HepG2 (cell line): ENCODE results near the gene SLC22A31. TPM values are rescaled to one million over a fixed set of nuclear protein-coding genes. Genes with fewer than 3 reads are reported as not detected.

Source experiments
- CCAR2 ChIP-seq: fragments of 200-400 bp; formaldehyde crosslinking; optimal IDR thresholded peaks from 2 replicates; pipeline ENCODE3; 2018; ENCODE audit warnings: low read depth, mild to moderate bottlenecking, low read length, moderate library complexity
- EHMT2 ChIP-seq: fragments of 200-600 bp; sonication (generic); IDR thresholded peaks from 2 replicates; pipeline ENCODE4 v1.7.0; 2017; ENCODE audit warnings: antibody characterized with exemption, low read depth, low read length, borderline replicate concordance
- HNRNPLL ChIP-seq: fragments of 200-400 bp; formaldehyde crosslinking; IDR thresholded peaks from 2 replicates; pipeline ENCODE4 v1.6.1; 2017; ENCODE audit warnings: mild to moderate bottlenecking, low read depth, low read length; ENCODE audit not compliant: poor library complexity, severe bottlenecking
- HOXA9 ChIP-seq: sonication (generic); formaldehyde crosslinking; IDR thresholded peaks from 2 replicates; pipeline ENCODE4 v1.8.1; 2022; ENCODE audit warnings: missing genetic modification reagents, mild to moderate bottlenecking, moderate library complexity, borderline replicate concordance
- KDM2A ChIP-seq: sonication (generic); formaldehyde crosslinking; IDR thresholded peaks from 2 replicates; pipeline ENCODE4 v1.4.0; 2020; ENCODE audit warnings: low read depth, missing genetic modification reagents, borderline replicate concordance
- MTA3 ChIP-seq: sonication (generic); formaldehyde crosslinking; IDR thresholded peaks from 2 replicates; pipeline ENCODE4 v1.4.0; 2020; ENCODE audit warnings: missing genetic modification reagents
- MXD1 ChIP-seq: sonication (generic); formaldehyde crosslinking; IDR thresholded peaks from 2 replicates; pipeline ENCODE4 v1.4.0; 2020; ENCODE audit warnings: mild to moderate bottlenecking, missing genetic modification reagents
- NFATC3 ChIP-seq: sonication (generic); formaldehyde crosslinking; IDR thresholded peaks from 2 replicates; pipeline ENCODE4 v1.5.1; 2020; ENCODE audit warnings: mild to moderate bottlenecking, missing genetic modification reagents
- RNF2 ChIP-seq: fragments of 450-650 bp; conservative IDR thresholded peaks from 2 replicates; pipeline ENCODE4 v1.6.1; 2016; ENCODE audit warnings: low read depth
- THYN1 ChIP-seq: sonication (generic); formaldehyde crosslinking; IDR thresholded peaks from 2 replicates; pipeline ENCODE4 v1.8.1; 2023; ENCODE audit warnings: low read depth, mild to moderate bottlenecking, moderate library complexity, missing genetic modification reagents, borderline replicate concordance
- ZNF350 ChIP-seq: sonication (generic); formaldehyde crosslinking; IDR thresholded peaks from 2 replicates; pipeline ENCODE4 v1.4.0; 2020; ENCODE audit warnings: mild to moderate bottlenecking, low read depth, missing genetic modification reagents, borderline replicate concordance
- ZNF512B ChIP-seq: sonication (generic); formaldehyde crosslinking; IDR thresholded peaks from 2 replicates; pipeline ENCODE4 v1.5.1; 2020; ENCODE audit warnings: missing genetic modification reagents, mild to moderate bottlenecking, borderline replicate concordance
- ZNF563 ChIP-seq: sonication (generic); formaldehyde crosslinking; IDR thresholded peaks from 2 replicates; pipeline ENCODE4 v1.8.0; 2022; ENCODE audit warnings: mild to moderate bottlenecking, moderate library complexity, missing genetic modification reagents
- ZNF639 ChIP-seq: conservative IDR thresholded peaks from 2 replicates; pipeline ENCODE4 v1.6.1; 2018; ENCODE audit warnings: missing genetic modification reagents
- ZNF788 ChIP-seq: sonication (generic); formaldehyde crosslinking; IDR thresholded peaks from 2 replicates; pipeline ENCODE4 v1.5.0; 2020; ENCODE audit warnings: mild to moderate bottlenecking, missing genetic modification reagents, borderline replicate concordance
- ZNF883 ChIP-seq: sonication (generic); formaldehyde crosslinking; IDR thresholded peaks from 2 replicates; pipeline ENCODE4 v1.5.1; 2020; ENCODE audit warnings: mild to moderate bottlenecking, missing genetic modification reagents; ENCODE audit errors: not compliant biosample characterization
- ZNF891 ChIP-seq: sonication (generic); formaldehyde crosslinking; IDR thresholded peaks from 2 replicates; pipeline ENCODE4 v1.5.0; 2020; ENCODE audit warnings: mild to moderate bottlenecking, missing genetic modification reagents
- polyA plus RNA-seq, 8 experiments: library from polyadenylated mRNA; depleted of rRNA in 3 of 8; stranded (reverse) in 7 of 8; unstranded in 1 of 8; fragments of >200 nt; fragmentation: Illumina TruSeq in 4 of 8; extraction: Trizol in 4 of 8; gene quantifications; 2 replicates each; pipeline versions ENCODE4 v1.2.1 to v1.2.3, GENCODE V29; 2011 to 2016; ENCODE audit warnings: low read depth in 4 of 8, missing spikeins in 1 of 8, mixed read lengths in 1 of 8; ENCODE audit not compliant: insufficient read depth in 1 of 8
- total RNA-seq, 5 experiments: library from RNA; depleted of rRNA; stranded (reverse); fragments of >200 nt; fragmentation: Illumina TruSeq; extraction: Trizol; gene quantifications; 2 replicates each; pipeline ENCODE4 v1.2.3, GENCODE V29; 2016; ENCODE audit warnings: low read depth in 1 of 5
- TF ChIP-seq, protein P1 (sequence below): sonication (generic); formaldehyde crosslinking; IDR thresholded peaks from 2 replicates; pipeline ENCODE4 v1.8.0; 2022; ENCODE audit warnings: mild to moderate bottlenecking, missing genetic modification reagents, moderate library complexity
- TF ChIP-seq, protein P2 (sequence below): IDR thresholded peaks from 2 replicates; pipeline ENCODE4 v1.6.1; 2016
- TF ChIP-seq, protein P3 (sequence below): IDR thresholded peaks from 2 replicates; pipeline ENCODE4 v1.6.1; 2018; ENCODE audit warnings: missing genetic modification reagents

The SLC22A31 gene
- total and polyA plus RNA-seq, 2 of the 13 experiments (the other 11 are each of a cell fraction or from before 2014, with no cell fraction given), result 67.3 to 83.3 TPM

GRCh38 chr16:89159066-89159849, 41.1 kb downstream of the SLC22A31 start (continued):
- TF ChIP-seq ZNF788, result no peak; the same call in 1 of the 2 replicates
- TF ChIP-seq HNRNPLL, result peak; percentile 70
- TF ChIP-seq ZNF891 (CRISPR knock-in tag), result no peak
- no peak for TF ChIP-seq MTA3 (CRISPR knock-in tag)
- TF ChIP-seq, protein P1, sequence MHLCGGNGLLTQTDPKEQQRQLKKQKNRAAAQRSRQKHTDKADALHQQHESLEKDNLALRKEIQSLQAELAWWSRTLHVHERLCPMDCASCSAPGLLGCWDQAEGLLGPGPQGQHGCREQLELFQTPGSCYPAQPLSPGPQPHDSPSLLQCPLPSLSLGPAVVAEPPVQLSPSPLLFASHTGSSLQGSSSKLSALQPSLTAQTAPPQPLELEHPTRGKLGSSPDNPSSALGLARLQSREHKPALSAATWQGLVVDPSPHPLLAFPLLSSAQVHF (CRISPR knock-in tag), result peak; percentile 91; the same call in 1 of the 2 replicates
- peak; percentile 98 for TF ChIP-seq RNF2
- peak; percentile 93 for TF ChIP-seq MXD1
- TF ChIP-seq CCAR2, result no peak
- 0 out of 2 replicates have a peak, but pooled peaks have one; percentile 51 for TF ChIP-seq ZNF639 (CRISPR knock-in tag)
- TF ChIP-seq ZNF563 (CRISPR knock-in tag), result peak; percentile 99; the same call in 1 of the 2 replicates
- TF ChIP-seq ZNF512B (CRISPR knock-in tag), result no peak
- peak; percentile 98 for TF ChIP-seq ZNF883 (CRISPR knock-in tag)
- peak; percentile 68; the same call in 1 of the 2 replicates for TF ChIP-seq ZNF350 (CRISPR knock-in tag)
- no peak for TF ChIP-seq THYN1 (CRISPR knock-in tag)
- TF ChIP-seq HOXA9, result peak; percentile 88
- TF ChIP-seq, protein P2, sequence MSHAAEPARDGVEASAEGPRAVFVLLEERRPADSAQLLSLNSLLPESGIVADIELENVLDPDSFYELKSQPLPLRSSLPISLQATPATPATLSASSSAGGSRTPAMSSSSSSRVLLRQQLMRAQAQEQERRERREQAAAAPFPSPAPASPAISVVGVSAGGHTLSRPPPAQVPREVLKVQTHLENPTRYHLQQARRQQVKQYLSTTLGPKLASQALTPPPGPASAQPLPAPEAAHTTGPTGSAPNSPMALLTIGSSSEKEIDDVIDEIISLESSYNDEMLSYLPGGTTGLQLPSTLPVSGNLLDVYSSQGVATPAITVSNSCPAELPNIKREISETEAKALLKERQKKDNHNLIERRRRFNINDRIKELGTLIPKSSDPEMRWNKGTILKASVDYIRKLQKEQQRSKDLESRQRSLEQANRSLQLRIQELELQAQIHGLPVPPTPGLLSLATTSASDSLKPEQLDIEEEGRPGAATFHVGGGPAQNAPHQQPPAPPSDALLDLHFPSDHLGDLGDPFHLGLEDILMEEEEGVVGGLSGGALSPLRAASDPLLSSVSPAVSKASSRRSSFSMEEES (CRISPR knock-in tag), result peak; percentile 96
- TF ChIP-seq NFATC3 (CRISPR knock-in tag), result peak; percentile 90; the same call in 1 of the 2 replicates
- peak; percentile 84 for TF ChIP-seq KDM2A (CRISPR knock-in tag)
- TF ChIP-seq, protein P3, sequence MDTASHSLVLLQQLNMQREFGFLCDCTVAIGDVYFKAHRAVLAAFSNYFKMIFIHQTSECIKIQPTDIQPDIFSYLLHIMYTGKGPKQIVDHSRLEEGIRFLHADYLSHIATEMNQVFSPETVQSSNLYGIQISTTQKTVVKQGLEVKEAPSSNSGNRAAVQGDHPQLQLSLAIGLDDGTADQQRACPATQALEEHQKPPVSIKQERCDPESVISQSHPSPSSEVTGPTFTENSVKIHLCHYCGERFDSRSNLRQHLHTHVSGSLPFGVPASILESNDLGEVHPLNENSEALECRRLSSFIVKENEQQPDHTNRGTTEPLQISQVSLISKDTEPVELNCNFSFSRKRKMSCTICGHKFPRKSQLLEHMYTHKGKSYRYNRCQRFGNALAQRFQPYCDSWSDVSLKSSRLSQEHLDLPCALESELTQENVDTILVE, result peak; percentile 27; the same call in 1 of the 2 replicates
- TF ChIP-seq EHMT2, result no peak
